Stimulated activated naive B cell treated with anti-CD40 and anti-IgM and Interleukin-4, amounts not matched to agents 10 μg/mL and 1 μg/mL and 100 μg/mL, for 72 hours (primary cell): ENCODE data around the gene RSRC1.
A peak's percentile ranks its signal among the peaks of the same experiment; 100 is the strongest.
"Not testable (repeated sequence)": the region's sequence is repeated elsewhere in the genome, so short reads cannot be mapped to it uniquely, and the experiment has no call there.

ENCODE experiments used
- ATAC-seq, 2 donors: fragments of 150-1000 bp; cut with Tn5 transposase; replicated peaks; 2 replicates each; pipeline ENCODE4 v1.10.0; 2021; ENCODE audit warnings: moderate library complexity in 1 of 2
- DNase-seq: peaks from one replicate; pipeline ENCODE4 v3.0.0; 2021
- H3K27ac Mint-ChIP-seq: one replicate; pipeline ENCODE4 v1.8.0; 2022; ENCODE audit warnings: mild to moderate bottlenecking, mixed read lengths
- H3K27me3 Mint-ChIP-seq, 2 donors: one replicate each; pipeline ENCODE4 v1.8.0; 2022; ENCODE audit warnings: mixed read lengths in 2 of 2
- H3K36me3 Mint-ChIP-seq, 2 donors: one replicate each; pipeline ENCODE4 v1.8.0; 2022; ENCODE audit warnings: mixed read lengths in 2 of 2, mild to moderate bottlenecking in 1 of 2
- H3K4me1 Mint-ChIP-seq, 2 donors: one replicate each; pipeline ENCODE4 v1.8.0; 2022; ENCODE audit warnings: mixed read lengths in 2 of 2, mild to moderate bottlenecking in 1 of 2
- H3K4me3 Mint-ChIP-seq, 2 donors: one replicate each; pipeline ENCODE4 v1.8.0; 2022; ENCODE audit warnings: mild to moderate bottlenecking in 2 of 2, mixed read lengths in 2 of 2, moderate library complexity in 1 of 2
- H3K9me3 Mint-ChIP-seq, 2 donors: one replicate each; pipeline ENCODE4 v1.8.0; 2022; ENCODE audit warnings: mixed read lengths in 2 of 2, mild to moderate bottlenecking in 1 of 2

RSRC1 gene

GRCh38 chr3:158493931-158494330, 384.0 kb downstream of the RSRC1 start:
- DNase-seq (no peak), ATAC-seq (no peak)
- H3K4me3 Mint-ChIP-seq = no peak overlapping the region
- H3K27ac Mint-ChIP-seq = no peak overlapping the region
- H3K9me3 Mint-ChIP-seq = peaks cover 14 to 16% of the 10 kb centered on the region in 2 donors
- H3K27me3 Mint-ChIP-seq = no peaks in the 10 kb centered on the region
- peaks cover 23 to 29% of the 10 kb centered on the region in 2 donors for H3K36me3 Mint-ChIP-seq
- H3K4me1 Mint-ChIP-seq = no peaks in the 10 kb centered on the region

GRCh38 chr3:158494673-158495072, 384.8 kb downstream of the RSRC1 start:
- H3K36me3 Mint-ChIP-seq = peaks cover 23 to 32% of the 10 kb centered on the region in 2 donors
- no peak for DNase-seq
- H3K27ac Mint-ChIP-seq = no peak overlapping the region
- H3K4me3 Mint-ChIP-seq = no peak overlapping the region
- no peak for ATAC-seq
- no peaks in the 10 kb centered on the region for H3K27me3 Mint-ChIP-seq
- peaks cover 14 to 16% of the 10 kb centered on the region in 2 donors for H3K9me3 Mint-ChIP-seq
- H3K4me1 Mint-ChIP-seq = no peaks in the 10 kb centered on the region

DNA sequence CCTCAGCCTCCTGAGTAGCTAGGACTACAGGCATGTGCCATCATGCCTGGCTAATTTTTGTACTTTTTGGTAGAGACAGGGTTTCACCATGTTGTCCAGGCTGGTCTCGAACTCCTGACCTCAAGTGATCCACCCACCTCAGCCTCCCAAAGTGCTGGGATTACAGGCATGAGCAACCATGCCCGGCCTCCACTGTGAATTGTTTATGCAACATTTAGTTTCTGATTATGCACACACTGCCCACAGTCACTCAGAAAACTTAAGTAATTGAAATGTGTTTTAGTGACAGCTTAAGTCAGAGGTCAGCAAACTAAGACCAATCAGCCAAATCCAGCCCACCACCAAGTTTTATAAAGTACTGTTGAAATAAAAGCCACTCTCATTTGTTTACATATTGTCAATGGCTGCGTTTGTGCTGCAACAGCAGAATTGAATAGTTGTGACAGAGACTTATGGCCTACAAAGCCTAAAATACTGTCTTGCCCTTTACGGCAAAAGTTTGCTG, 385.6 kb downstream of the RSRC1 start:
- H3K4me1 Mint-ChIP-seq, H3K4me3 Mint-ChIP-seq, ATAC-seq, H3K27ac Mint-ChIP-seq, DNase-seq, H3K27me3 Mint-ChIP-seq: not testable (repeated sequence)
- Mint-ChIP-seq H3K9me3 (peaks cover 14 to 23% of the 10 kb centered on the region in 2 donors), H3K36me3 (peaks cover 26 to 39% of the 10 kb centered on the region in 2 donors)

DNA sequence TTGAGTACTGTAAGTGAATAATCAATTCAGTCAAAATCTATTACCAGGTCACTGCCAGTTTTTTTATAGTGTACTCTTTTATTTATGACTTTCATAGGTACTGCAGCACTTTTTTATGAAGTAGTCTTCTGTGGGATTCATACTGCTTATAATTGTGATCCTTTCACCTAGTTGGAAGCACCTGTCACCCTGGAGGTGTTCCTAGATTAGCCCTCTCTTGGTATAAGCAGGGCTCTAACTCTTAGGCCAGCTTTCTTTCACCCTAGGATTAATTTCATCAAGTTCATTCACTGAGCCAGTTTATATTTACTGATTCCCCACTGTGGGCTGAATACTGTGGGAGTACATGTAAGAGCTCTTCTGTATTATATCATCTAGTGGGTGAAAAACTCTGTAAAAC, 395.2 kb downstream of the RSRC1 start:
- ATAC-seq (no peak), DNase-seq (no peak)
- Mint-ChIP-seq H3K27me3 (no peaks in the 10 kb centered on the region), H3K36me3 (peaks cover 18 to 21% of the 10 kb centered on the region in 2 donors), H3K27ac (no peak overlapping the region), H3K9me3 (peaks cover 10 to 13% of the 10 kb centered on the region in 2 donors), H3K4me3 (no peak overlapping the region), H3K4me1 (peaks cover 4 to 11% of the 10 kb centered on the region in 2 donors)

GRCh38 chr3:158506456-158506855, 396.6 kb downstream of the RSRC1 start:
- DNase-seq (no peak), ATAC-seq (no peak)
- Mint-ChIP-seq H3K27ac (no peak overlapping the region), H3K4me3 (no peak overlapping the region), H3K9me3 (peaks cover 5 to 6% of the 10 kb centered on the region in 2 donors), H3K27me3 (no peaks in the 10 kb centered on the region), H3K4me1 (peaks cover 2 to 9% of the 10 kb centered on the region in 2 donors), H3K36me3 (peaks cover 13 to 17% of the 10 kb centered on the region in 2 donors)

GRCh38 chr3:158508481-158508880, 398.6 kb downstream of the RSRC1 start:
- peaks cover 11 to 17% of the 10 kb centered on the region in 2 donors for H3K36me3 Mint-ChIP-seq
- H3K4me3 Mint-ChIP-seq = no peak overlapping the region
- peaks cover 2 to 6% of the 10 kb centered on the region in 2 donors for H3K4me1 Mint-ChIP-seq
- ATAC-seq (no peak), DNase-seq (no peak)
- no peaks in the 10 kb centered on the region for H3K27me3 Mint-ChIP-seq
- H3K27ac Mint-ChIP-seq = no peak overlapping the region
- peaks cover 5 to 6% of the 10 kb centered on the region in 2 donors for H3K9me3 Mint-ChIP-seq

DNA sequence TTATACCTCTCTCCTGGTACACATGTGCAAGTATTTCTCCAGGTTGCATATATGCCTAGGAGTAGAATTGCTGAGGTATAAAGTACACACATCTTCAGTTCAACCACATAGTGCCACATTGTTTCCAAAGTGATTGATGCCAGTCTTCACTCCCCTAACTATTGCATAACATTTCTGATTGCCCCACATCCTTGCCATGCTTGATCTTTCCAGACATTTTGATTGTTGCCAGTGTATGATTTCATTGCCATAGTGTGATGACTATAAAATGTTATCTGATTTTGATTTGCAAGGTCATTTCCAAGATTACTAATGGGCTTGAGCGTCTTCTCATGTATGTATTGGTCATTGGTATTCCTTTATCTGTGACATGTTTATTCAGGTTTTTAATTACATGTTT, 400.0 kb downstream of the RSRC1 start:
- peaks cover 10% of the 10 kb centered on the region in 2 donors for H3K9me3 Mint-ChIP-seq
- ATAC-seq = no peak
- no peak overlapping the region for H3K4me3 Mint-ChIP-seq
- peaks cover 2 to 6% of the 10 kb centered on the region in 2 donors for H3K4me1 Mint-ChIP-seq
- H3K36me3 Mint-ChIP-seq = peaks cover 12 to 17% of the 10 kb centered on the region in 2 donors
- H3K27me3 Mint-ChIP-seq = no peaks in the 10 kb centered on the region
- no peak overlapping the region for H3K27ac Mint-ChIP-seq
- no peak for DNase-seq

- not testable (repeated sequence) for H3K27me3 Mint-ChIP-seq, ATAC-seq, H3K27ac Mint-ChIP-seq, H3K9me3 Mint-ChIP-seq, DNase-seq, H3K4me3 Mint-ChIP-seq
- Mint-ChIP-seq H3K4me1 (peaks cover 3 to 14% of the 10 kb centered on the region in 2 donors), H3K36me3 (peaks cover 20 to 21% of the 10 kb centered on the region in 2 donors)
Measured at GRCh38 chr3:158516729-158517128, 406.8 kb downstream of the RSRC1 start.

DNA sequence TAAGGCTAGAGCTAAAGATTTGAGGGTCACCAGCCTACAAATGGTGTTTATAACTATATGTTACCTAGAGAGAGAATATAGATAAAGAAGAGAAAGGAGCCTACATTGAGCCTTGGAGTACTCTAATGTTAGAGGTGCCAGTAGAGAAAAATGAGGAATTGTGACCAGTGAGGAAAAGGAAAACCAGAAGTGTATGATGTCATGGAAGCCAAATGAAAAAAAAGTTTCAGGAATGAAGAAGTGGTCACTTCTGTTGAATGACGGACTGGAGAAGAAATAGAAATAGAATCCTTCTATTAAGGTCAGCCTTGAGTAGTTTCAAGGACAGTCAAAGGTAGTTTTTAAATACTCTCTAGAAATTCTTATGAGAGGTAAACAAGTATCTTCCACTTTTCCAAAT, 409.9 kb downstream of the RSRC1 start:
- ATAC-seq = no peak
- H3K27ac Mint-ChIP-seq = no peak overlapping the region
- H3K36me3 Mint-ChIP-seq = peaks cover 16 to 23% of the 10 kb centered on the region in 2 donors

GRCh38 chr3:158520433-158520832, 410.5 kb downstream of the RSRC1 start:
- H3K4me1 Mint-ChIP-seq = peaks cover 3 to 14% of the 10 kb centered on the region in 2 donors
- H3K27ac Mint-ChIP-seq = no peak overlapping the region
- no peaks in the 10 kb centered on the region for H3K27me3 Mint-ChIP-seq
- H3K4me3 Mint-ChIP-seq = no peak overlapping the region
- H3K9me3 Mint-ChIP-seq = peaks cover 0 to 3% of the 10 kb centered on the region in 2 donors
- no peak for DNase-seq
- H3K36me3 Mint-ChIP-seq = peaks cover 16 to 23% of the 10 kb centered on the region in 2 donors
- ATAC-seq = no peak

More for the DNA sequence above, 409.9 kb downstream of the RSRC1 start:
- peaks cover 3 to 14% of the 10 kb centered on the region in 2 donors for H3K4me1 Mint-ChIP-seq
- no peaks in the 10 kb centered on the region for H3K27me3 Mint-ChIP-seq
- H3K9me3 Mint-ChIP-seq = peaks cover 0 to 3% of the 10 kb centered on the region in 2 donors
- no peak for DNase-seq
- no peak overlapping the region for H3K4me3 Mint-ChIP-seq

DNA sequence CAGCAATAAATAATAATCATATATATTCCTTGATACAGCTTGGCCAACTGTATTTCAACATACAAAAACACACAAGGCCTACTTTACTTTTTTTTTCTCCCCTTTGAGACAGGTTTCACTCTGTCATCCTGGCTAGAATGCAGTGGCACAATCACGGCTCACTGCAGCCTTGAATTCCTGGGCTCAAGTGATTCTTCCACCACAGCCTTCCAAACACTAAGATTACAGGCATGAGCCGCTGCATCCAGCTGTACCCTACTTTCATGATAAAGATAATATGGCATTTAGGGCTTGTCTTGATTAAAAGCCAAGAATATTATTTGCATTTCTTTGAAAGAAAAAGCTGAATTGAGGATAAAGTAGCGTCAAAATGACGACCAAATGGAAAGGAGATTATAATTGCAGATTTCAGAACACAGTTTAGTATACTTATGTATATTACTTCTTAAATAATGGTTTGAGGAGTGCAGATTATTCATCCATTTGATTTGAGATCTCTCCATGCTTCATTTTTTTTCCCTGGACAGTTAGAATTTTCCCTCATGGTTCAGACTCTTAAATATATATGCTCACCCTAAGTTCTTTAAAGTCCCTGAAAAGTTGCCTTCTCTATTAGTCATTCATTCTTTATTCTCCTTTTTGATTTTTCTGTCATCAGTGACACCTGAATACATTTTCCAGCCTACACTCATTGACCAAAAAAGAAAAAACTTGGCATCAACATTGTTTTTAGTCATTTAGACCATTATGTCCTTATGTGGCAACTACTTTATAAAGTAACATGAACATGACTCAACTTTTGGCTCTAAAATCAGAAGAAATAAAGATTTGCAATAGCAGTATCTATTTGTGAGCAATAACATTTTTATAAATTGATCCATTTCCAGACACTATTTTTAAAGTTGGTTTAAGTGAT, 412.6 kb downstream of the RSRC1 start:
- Mint-ChIP-seq H3K9me3 (no peaks in the 10 kb centered on the region), H3K4me3 (no peak overlapping the region), H3K36me3 (peaks cover 8 to 18% of the 10 kb centered on the region in 2 donors), H3K27me3 (no peaks in the 10 kb centered on the region), H3K27ac (no peak overlapping the region), H3K4me1 (peaks cover 3 to 14% of the 10 kb centered on the region in 2 donors)
- DNase-seq (no peak), ATAC-seq (no peak)

DNA sequence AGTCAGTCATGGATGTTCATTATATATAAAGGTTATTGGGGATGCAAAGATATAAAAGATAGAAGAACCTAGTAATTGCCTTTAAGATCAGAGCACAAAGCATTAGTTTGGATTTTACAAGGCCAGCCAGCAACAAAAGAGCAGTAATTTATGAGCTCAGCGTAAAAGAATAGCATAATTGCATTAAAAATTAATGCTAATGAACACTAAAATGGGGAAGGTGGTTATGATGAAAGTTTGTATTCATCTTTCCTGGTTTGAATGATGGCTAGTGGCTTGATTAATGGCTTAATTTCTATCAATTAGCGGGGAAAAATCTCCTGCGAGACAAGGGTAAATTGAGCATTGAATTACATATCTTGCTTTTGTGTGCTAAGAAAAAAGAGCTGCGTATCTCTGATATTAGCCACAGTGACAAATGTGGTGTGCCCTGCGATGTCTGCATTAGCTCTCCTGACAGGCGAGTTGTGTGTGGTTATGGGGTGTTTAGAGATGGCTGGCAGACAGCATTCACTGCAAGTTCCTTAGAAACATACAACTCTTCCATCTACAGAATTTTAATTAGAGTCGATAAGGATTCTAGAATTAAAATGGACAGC, 418.3 kb downstream of the RSRC1 start:
- ATAC-seq (no peak), DNase-seq (no peak)
- no peaks in the 10 kb centered on the region for H3K4me1 Mint-ChIP-seq
- H3K36me3 Mint-ChIP-seq = peaks cover 0 to 6% of the 10 kb centered on the region in 2 donors
- no peaks in the 10 kb centered on the region for H3K9me3 Mint-ChIP-seq
- H3K27me3 Mint-ChIP-seq = no peaks in the 10 kb centered on the region
- H3K4me3 Mint-ChIP-seq = no peak overlapping the region
- H3K27ac Mint-ChIP-seq = no peak overlapping the region

- Mint-ChIP-seq H3K9me3 (no peaks in the 10 kb centered on the region), H3K27me3 (no peaks in the 10 kb centered on the region), H3K27ac (no peak overlapping the region), H3K4me1 (no peaks in the 10 kb centered on the region), H3K4me3 (no peak overlapping the region), H3K36me3 (no peaks in the 10 kb centered on the region)
- no peak for ATAC-seq
- no peak for DNase-seq
Measured at GRCh38 chr3:158531334-158531733, 421.4 kb downstream of the RSRC1 start.

DNA sequence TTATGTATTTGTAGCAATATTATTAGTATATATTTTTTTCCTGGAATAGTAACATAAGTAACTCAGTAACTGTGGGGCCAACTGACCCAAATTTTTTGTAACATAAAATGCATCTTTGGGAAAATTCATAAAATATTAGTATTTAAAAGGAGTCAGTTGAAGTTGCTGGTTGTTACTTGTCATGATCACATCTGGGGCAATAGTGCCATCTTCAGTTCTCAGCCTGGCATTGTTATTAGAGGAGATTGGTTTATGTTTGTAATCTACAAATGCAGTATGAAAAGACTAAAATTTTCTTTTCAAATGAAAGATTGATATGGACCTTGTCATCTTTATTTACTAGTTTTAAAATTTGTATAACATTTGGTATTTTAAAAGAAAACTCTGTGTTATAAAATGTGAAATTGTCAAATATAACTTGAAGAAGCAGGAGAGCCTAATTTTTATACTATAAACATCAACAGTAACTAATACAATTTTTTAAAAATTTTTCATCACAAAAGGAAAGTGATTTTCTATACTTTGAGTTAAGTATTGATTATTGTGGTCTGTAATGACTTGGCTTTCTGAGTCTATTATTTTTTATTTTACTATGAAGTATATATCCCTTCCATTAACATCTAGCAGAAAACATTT, 422.3 kb downstream of the RSRC1 start:
- Mint-ChIP-seq H3K27me3 (no peaks in the 10 kb centered on the region), H3K9me3 (no peaks in the 10 kb centered on the region), H3K4me1 (no peaks in the 10 kb centered on the region), H3K4me3 (no peak overlapping the region), H3K36me3 (no peaks in the 10 kb centered on the region), H3K27ac (no peak overlapping the region)
- DNase-seq = no peak
- ATAC-seq = peak; percentile 39 to 42
